Upper lobe of right lung (tissue), 1 donor: ENCODE data around the gene ZNF729. TPM values are rescaled to one million over a fixed set of nuclear protein-coding genes. Genes with fewer than 3 reads are reported as not detected.

Experiments
- ATAC-seq: fragments of 200-7000 bp; cut with Tn5 transposase; one replicate; pipeline ENCODE4 v1.9.1; 2020; ENCODE audit warnings: mild to moderate bottlenecking, moderate library complexity
- DNase-seq: peaks from one replicate; pipeline ENCODE4 v3.0.0-alpha.2; 2020
- H3K27ac ChIP-seq: fragments of 200-600 bp; one replicate; pipeline ENCODE4 v1.8.0; 2022
- H3K27me3 ChIP-seq: fragments of 200-600 bp; one replicate; pipeline ENCODE4 v1.8.0; 2022; ENCODE audit warnings: mild to moderate bottlenecking
- H3K36me3 ChIP-seq: fragments of 200-600 bp; one replicate; pipeline ENCODE4 v1.8.0; 2022
- H3K4me1 ChIP-seq: fragments of 200-600 bp; one replicate; pipeline ENCODE4 v1.8.0; 2022
- H3K4me3 ChIP-seq: fragments of 200-600 bp; one replicate; pipeline ENCODE4 v1.8.0; 2022; ENCODE audit warnings: mild to moderate bottlenecking
- H3K9me3 ChIP-seq: fragments of 200-600 bp; one replicate; pipeline ENCODE4 v1.8.0; 2022
- intact Hi-C: fragments of 100-400 bp; cut with DNase I; formaldehyde crosslinking; loops from one replicate; pipeline ENCODE4 v1.11.0; 2022
- total RNA-seq: library from RNA; stranded (reverse); fragmentation: NEBNext Ultra II Directional; extraction: Animal tissue kit (Norgen Biotek cat#: 25700); gene quantifications from one replicate; pipeline ENCODE4 v1.2.1, GENCODE V29; 2021
- TF ChIP-seq, protein P1 (sequence below): fragments of 200-600 bp; IDR thresholded peaks from one replicate; pipeline ENCODE4 v1.8.0; 2022; ENCODE audit warnings: antibody characterized with exemption
- donor health status: DM: no; HTN: yes; CAD: no; lungs with severe emphysema.

Gene ZNF729
- total RNA-seq, 1 donor from 2014 or later, result not detected

DNA sequence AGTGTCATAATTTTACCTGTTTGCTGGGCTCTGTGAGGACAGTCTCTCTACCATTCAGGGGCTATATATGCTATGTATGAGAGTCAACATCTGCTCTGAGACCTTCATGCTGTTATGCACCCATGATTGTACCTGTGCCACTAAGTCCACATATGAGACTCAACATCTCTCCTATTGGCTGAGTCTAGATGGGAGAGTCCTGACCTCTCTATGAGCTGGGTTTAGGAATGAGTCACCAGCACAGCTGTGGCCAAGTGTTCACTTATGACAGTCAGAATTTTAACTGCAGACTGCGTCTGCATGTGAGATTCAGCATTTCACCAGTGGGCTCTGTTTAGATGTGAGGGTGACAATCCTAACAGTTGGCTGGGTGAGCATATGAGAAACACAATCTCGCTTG, 49.5 kb downstream of the ZNF729 start:
- TF ChIP-seq, protein P1, sequence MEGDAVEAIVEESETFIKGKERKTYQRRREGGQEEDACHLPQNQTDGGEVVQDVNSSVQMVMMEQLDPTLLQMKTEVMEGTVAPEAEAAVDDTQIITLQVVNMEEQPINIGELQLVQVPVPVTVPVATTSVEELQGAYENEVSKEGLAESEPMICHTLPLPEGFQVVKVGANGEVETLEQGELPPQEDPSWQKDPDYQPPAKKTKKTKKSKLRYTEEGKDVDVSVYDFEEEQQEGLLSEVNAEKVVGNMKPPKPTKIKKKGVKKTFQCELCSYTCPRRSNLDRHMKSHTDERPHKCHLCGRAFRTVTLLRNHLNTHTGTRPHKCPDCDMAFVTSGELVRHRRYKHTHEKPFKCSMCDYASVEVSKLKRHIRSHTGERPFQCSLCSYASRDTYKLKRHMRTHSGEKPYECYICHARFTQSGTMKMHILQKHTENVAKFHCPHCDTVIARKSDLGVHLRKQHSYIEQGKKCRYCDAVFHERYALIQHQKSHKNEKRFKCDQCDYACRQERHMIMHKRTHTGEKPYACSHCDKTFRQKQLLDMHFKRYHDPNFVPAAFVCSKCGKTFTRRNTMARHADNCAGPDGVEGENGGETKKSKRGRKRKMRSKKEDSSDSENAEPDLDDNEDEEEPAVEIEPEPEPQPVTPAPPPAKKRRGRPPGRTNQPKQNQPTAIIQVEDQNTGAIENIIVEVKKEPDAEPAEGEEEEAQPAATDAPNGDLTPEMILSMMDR, result no peak
- DNase-seq, result no peak
- H3K36me3 ChIP-seq, result no peaks in the 10 kb centered on the region
- intact Hi-C loops, result no loop called here
- no peak overlapping the region for H3K27ac ChIP-seq
- no peaks in the 10 kb centered on the region for H3K27me3 ChIP-seq
- H3K9me3 ChIP-seq, result no peaks in the 10 kb centered on the region
- no peaks in the 10 kb centered on the region for H3K4me1 ChIP-seq
- no peak overlapping the region for H3K4me3 ChIP-seq
- ATAC-seq, result no peak

DNA sequence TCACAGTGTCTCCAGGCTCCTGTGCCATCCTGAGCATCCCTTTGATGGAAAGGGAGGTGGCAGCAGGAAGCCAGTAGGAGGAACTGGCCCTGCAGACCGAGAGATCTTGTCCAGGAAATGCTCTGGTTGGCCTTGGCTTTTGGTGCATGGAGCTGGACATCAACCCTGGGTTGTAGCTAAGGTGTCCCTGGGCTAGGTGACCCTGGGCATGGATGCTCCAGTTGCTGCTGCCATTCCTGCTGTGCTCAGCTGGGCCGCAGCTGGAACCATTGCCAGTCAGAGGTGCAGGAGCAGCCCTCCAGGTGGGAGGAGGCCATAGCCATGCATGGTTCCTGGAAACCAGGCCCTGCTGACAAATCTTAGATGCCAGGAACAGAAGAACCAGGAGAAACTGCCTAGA, 68.4 kb downstream of the ZNF729 start:
- H3K36me3 ChIP-seq, result no peaks in the 10 kb centered on the region
- H3K4me3 ChIP-seq, result no peak overlapping the region
- H3K4me1 ChIP-seq, result no peaks in the 10 kb centered on the region
- intact Hi-C loops, result no loop called here
- no peaks in the 10 kb centered on the region for H3K27me3 ChIP-seq
- H3K27ac ChIP-seq, result no peak overlapping the region
- TF ChIP-seq, protein P1, result no peak
- no peaks in the 10 kb centered on the region for H3K9me3 ChIP-seq
- ATAC-seq (no peak), DNase-seq (no peak)

Other genes starting within 250 kb of the ZNF729 start
- 1.9 TPM for gene ZNF257, start 234.0 kb upstream of the ZNF729 start, total RNA-seq
- gene ZNF676, start 89.5 kb upstream of the ZNF729 start, total RNA-seq, result 0.78 TPM
- not detected for gene ZNF98, start 135.9 kb downstream of the ZNF729 start, total RNA-seq